Measurements from ENCODE around the gene CHDH.

GRCh38 chr3:53885239-53885638 is 39.0 kb upstream of the CHDH start:
- no peak for TF ChIP-seq CTCF (IDR thresholded peaks at IDR 0.05; ENCODE audit: extremely low read depth in 1 of 2, insufficient read depth in 1 of 2, low read depth in 1 of 2, low read length in 2 of 2)
- TF ChIP-seq POLR2A (IDR thresholded peaks at IDR 0.05; ENCODE audit: low read depth, low read length) = no peak
- no peak for TF ChIP-seq POLR2AphosphoS5 (IDR thresholded peaks at IDR 0.05; ENCODE audit: insufficient read depth, low read depth, low read length)
- TF ChIP-seq, protein P1, sequence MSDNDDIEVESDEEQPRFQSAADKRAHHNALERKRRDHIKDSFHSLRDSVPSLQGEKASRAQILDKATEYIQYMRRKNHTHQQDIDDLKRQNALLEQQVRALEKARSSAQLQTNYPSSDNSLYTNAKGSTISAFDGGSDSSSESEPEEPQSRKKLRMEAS (IDR thresholded peaks at IDR 0.05; ENCODE audit: insufficient read depth, insufficient read length) = no peak
- TF ChIP-seq EZH2 (IDR thresholded peaks at IDR 0.05; ENCODE audit: borderline replicate concordance, low read depth, low read length, severe bottlenecking) = no peak
- TF ChIP-seq JUN (IDR thresholded peaks at IDR 0.05; ENCODE audit: borderline replicate concordance, insufficient read depth, insufficient read length, low read depth) = no peak
